Muscle layer of duodenum (tissue), 2 donors: Measurements from ENCODE around the gene IGIP.

Experiments
- H3K27ac ChIP-seq: one replicate; pipeline ENCODE4 v1.7.0; 2013; ENCODE audit warnings: mild to moderate bottlenecking, low read length
- H3K27me3 ChIP-seq: one replicate; pipeline ENCODE4 v1.7.0; 2013; ENCODE audit warnings: low read depth, mild to moderate bottlenecking, control low read depth, low read length
- H3K36me3 ChIP-seq, 2 donors: one replicate each; pipeline ENCODE4 v1.7.0; 2013; ENCODE audit warnings: low read length in 2 of 2, control low read depth in 1 of 2, mild to moderate bottlenecking in 1 of 2; ENCODE audit not compliant: insufficient read depth in 2 of 2, control insufficient read depth in 1 of 2
- H3K4me1 ChIP-seq, 2 donors: one replicate each; pipeline ENCODE4 v1.7.0; 2013; ENCODE audit warnings: low read length in 2 of 2, mild to moderate bottlenecking in 2 of 2, control low read depth in 1 of 2, moderate library complexity in 1 of 2; ENCODE audit not compliant: insufficient read depth in 2 of 2, control insufficient read depth in 1 of 2
- H3K4me3 ChIP-seq, 2 donors: one replicate each; pipeline ENCODE4 v1.7.0; 2013; ENCODE audit warnings: low read length in 2 of 2, low read depth in 1 of 2, mild to moderate bottlenecking in 1 of 2
- H3K9me3 ChIP-seq, 2 donors: one replicate each; pipeline ENCODE4 v1.7.0; 2013; ENCODE audit warnings: low read length in 2 of 2, control low read depth in 1 of 2, mild to moderate bottlenecking in 1 of 2; ENCODE audit not compliant: control insufficient read depth in 1 of 2
- donor health status: healthy.

The IGIP gene

DNA sequence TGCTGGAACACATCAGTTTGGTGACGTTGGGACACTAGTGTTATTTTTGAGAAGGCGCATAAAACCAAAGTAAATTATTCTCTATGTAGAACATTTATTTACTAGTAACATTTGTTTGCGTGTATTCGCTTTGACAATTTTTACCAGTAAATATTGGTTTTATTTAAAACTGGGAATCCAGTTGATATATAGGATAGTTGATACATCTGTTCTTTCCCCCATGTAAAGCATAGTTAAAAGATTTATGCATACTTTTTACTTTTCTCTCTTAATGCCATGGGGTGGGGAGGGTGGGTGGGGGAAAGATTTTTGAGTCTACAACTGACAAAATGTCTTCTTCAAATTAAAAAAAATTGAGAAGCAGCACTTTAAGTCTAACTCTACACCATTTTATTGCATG is at the start of gene IGIP:
TSS of gene IGIP (plus strand) at position 301 of the 400 bp plus-strand sequence. CDS start 2,540 bp downstream, outside the sequence.
- Histone ChIP-seq H3K27ac (no peak within 1 kb of the TSS), H3K4me1 (peaks cover 0 to 3% of the 10 kb centered on the region in 2 donors), H3K36me3 (no peaks in the 10 kb centered on the region), H3K4me3 (no peak within 1 kb of the TSS), H3K27me3 (no peaks in the 10 kb centered on the region), H3K9me3 (no peaks in the 10 kb centered on the region)

DNA sequence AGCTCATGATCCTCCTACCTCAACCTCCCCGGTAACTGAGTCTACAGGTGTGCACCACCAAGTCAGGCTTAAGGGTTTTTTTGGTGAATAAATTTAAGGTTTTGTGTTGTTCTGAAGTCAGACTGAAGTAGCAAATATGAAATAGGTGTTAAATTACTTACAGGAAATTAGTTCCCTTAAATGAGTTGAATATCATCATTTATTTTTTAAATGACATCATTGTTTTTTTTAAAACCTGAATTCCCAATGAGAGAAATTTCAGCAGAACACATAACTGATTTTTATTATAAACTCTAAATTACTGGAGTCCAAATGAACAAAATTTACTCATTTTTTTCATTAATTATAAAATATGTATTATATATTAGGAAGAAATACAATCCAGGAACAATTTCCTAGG is 49.6 kb upstream of the IGIP start:
- no peaks in the 10 kb centered on the region for H3K36me3 ChIP-seq
- peaks cover 0 to 4% of the 10 kb centered on the region in 2 donors for H3K4me1 ChIP-seq
- no peak overlapping the region for H3K4me3 ChIP-seq
- H3K27me3 ChIP-seq, result no peaks in the 10 kb centered on the region
- H3K9me3 ChIP-seq, result no peaks in the 10 kb centered on the region
- no peak overlapping the region for H3K27ac ChIP-seq

DNA sequence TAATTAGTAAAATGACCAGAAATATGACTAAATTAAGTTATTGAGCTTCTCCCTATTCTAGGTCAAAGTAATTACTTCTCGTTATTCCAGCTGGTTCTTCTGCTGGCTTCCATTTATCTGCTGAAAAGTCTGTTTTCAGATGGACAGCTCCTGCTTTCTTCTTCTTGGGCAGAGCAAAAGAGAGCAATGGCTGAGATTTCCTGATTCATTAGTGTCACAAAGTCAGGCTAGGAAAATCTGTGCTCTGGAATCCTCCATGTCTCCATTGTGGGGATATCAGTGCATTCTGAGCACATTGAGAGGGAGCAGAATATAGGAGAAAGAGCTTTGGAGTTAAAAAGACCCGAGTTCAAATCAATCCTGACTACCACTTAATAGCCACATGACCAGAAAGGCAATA is 48.9 kb upstream of the IGIP start:
- H3K27ac ChIP-seq, result no peak overlapping the region
- H3K4me1 ChIP-seq, result peaks cover 0 to 4% of the 10 kb centered on the region in 2 donors
- H3K9me3 ChIP-seq, result no peaks in the 10 kb centered on the region
- no peak overlapping the region for H3K4me3 ChIP-seq
- no peaks in the 10 kb centered on the region for H3K27me3 ChIP-seq
- H3K36me3 ChIP-seq, result no peaks in the 10 kb centered on the region

DNA sequence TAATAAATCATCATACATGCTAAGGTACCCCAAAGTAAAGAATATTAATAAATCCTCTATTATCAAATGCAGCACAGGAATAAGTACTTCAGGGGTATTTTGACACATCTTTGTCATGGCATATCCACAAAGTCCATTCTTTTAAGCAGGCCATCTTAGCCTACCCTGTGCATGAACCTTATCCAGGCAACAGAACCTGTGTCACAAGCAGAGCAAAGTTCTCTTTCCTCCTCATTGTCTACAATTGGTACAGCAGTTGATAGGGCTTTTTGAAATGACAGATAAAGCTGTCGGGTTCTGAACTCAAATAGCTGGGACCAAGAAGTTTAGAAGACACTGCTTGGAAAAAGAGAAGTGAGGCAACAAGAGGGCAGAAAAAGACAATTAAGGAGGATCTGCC is 42.6 kb upstream of the IGIP start:
- no peaks in the 10 kb centered on the region for H3K36me3 ChIP-seq
- no peaks in the 10 kb centered on the region for H3K9me3 ChIP-seq
- no peaks in the 10 kb centered on the region for H3K27me3 ChIP-seq
- no peak overlapping the region for H3K4me3 ChIP-seq
- no peaks in the 10 kb centered on the region for H3K4me1 ChIP-seq
- H3K27ac ChIP-seq, result no peak overlapping the region

- no peaks in the 10 kb centered on the region for H3K36me3 ChIP-seq
- no peak overlapping the region for H3K4me3 ChIP-seq
- H3K4me1 ChIP-seq, result no peaks in the 10 kb centered on the region
- H3K9me3 ChIP-seq, result no peaks in the 10 kb centered on the region
- no peak overlapping the region for H3K27ac ChIP-seq
- no peaks in the 10 kb centered on the region for H3K27me3 ChIP-seq
These were observed 42.1 kb upstream of the IGIP start for GRCh38 chr5:140083650-140084049.

DNA sequence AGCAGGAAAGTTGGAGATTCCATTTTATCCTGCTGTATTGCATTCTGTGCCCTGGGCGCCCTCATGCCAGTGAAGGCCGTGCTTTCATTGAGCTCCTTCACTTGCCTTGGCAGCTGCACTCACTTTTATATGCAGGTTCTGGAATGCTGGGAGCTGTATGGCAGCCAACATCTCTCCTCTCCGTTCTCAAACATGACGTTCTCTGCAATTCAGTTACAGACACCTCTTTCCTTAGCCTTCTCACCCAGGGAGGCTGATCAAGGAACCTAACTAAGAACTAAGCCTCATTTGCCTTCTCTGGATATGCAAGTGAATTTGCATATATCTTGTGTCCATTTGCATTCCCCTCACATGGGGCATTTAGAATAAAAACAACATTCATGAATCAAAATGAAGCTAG is 41.2 kb upstream of the IGIP start:
- Histone ChIP-seq H3K4me3 (no peak overlapping the region), H3K36me3 (no peaks in the 10 kb centered on the region), H3K27ac (no peak overlapping the region), H3K9me3 (peaks cover 0 to 1% of the 10 kb centered on the region in 2 donors), H3K4me1 (no peaks in the 10 kb centered on the region), H3K27me3 (no peaks in the 10 kb centered on the region)

DNA sequence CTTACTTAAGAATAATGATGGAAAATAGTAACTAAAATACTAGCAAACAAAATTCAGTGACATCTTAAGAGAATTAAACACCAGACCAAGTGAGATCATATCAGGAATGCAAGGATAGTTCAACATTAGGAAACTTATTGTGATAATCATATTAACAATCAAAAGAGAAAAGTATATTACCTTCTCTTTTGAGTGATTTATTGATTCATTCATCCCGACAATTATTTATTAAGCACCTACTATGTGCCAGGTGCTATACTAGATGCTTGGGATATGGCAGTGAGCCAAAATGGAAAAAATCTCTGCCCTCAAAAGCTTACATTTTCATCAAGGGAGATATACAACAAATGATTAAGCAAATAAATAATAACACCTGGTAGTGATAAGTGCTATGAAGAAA is 35.5 kb upstream of the IGIP start:
- H3K9me3 ChIP-seq, result peaks cover 11 to 15% of the 10 kb centered on the region in 2 donors
- H3K4me3 ChIP-seq, result no peak overlapping the region
- H3K36me3 ChIP-seq, result no peaks in the 10 kb centered on the region

DNA sequence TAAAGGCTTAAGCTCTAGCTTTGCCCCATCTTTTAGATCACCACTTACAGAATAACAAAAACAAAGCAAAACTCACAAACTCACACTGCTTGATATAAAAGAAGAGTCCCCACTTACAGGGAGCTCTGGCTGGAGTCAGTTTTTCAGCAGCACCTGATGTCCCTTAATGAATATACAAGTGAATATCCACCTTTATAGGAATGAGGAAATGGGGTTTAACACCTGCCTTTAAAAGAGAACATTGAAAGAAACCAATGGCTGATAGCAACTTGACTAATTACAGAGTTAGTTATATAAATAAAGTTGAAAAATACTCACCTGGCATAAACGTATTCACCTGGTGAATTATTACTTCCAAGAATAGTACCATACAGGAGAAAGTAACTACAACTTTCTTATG is 32.6 kb upstream of the IGIP start:
- Histone ChIP-seq H3K4me1 (no peaks in the 10 kb centered on the region), H3K36me3 (no peaks in the 10 kb centered on the region), H3K27ac (no peak overlapping the region), H3K4me3 (no peak overlapping the region), H3K27me3 (no peaks in the 10 kb centered on the region), H3K9me3 (peaks cover 11 to 15% of the 10 kb centered on the region in 2 donors)

More for the DNA sequence above, 35.5 kb upstream of the IGIP start:
- no peak overlapping the region for H3K27ac ChIP-seq
- no peaks in the 10 kb centered on the region for H3K27me3 ChIP-seq
- no peaks in the 10 kb centered on the region for H3K4me1 ChIP-seq

- no peaks in the 10 kb centered on the region for H3K36me3 ChIP-seq
- H3K27me3 ChIP-seq, result no peaks in the 10 kb centered on the region
- no peak overlapping the region for H3K4me3 ChIP-seq
- peaks cover 11 to 15% of the 10 kb centered on the region in 2 donors for H3K9me3 ChIP-seq
- no peak overlapping the region for H3K27ac ChIP-seq
- H3K4me1 ChIP-seq, result no peaks in the 10 kb centered on the region
These were observed 31.9 kb upstream of the IGIP start for GRCh38 chr5:140093866-140094265.

DNA sequence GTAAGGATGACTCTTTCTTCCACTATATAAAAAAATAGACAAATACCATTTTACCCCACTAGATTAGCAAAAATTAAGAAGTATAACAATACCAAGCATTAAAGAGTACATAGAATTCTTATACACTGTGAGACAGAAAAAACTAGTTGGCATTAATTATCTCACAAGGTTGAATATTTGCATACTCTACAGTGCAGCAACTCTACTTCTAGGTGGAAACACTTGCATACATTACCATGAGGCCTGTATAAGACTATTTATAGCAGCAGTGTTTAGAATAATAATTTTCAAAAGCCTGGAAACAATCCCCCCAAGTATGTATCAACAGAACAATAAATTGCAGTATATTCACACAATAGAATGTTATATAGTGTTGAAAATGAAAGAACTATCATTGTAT is 30.8 kb upstream of the IGIP start:
- peaks cover 8 to 14% of the 10 kb centered on the region in 2 donors for H3K9me3 ChIP-seq
- no peak overlapping the region for H3K4me3 ChIP-seq
- no peaks in the 10 kb centered on the region for H3K4me1 ChIP-seq
- no peaks in the 10 kb centered on the region for H3K36me3 ChIP-seq
- no peaks in the 10 kb centered on the region for H3K27me3 ChIP-seq
- no peak overlapping the region for H3K27ac ChIP-seq

DNA sequence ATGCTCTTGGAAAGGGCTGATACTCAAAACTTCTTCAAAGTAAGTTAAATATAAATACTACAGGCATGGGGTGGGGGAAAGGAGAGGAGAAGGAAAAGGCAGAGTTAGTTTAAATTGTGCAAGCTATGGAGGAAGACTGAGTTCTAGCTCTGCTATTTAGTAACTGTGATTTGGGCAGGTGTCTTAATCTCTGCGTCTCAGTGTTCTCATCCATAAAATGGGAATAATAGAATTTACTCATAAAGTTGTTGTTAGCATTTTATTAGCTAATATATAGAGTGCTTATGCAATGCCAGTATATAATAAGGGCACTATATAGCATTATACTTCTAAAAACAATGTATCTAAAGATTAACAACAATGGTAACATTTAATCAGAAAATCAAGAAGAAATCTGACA is 24.6 kb upstream of the IGIP start:
- no peaks in the 10 kb centered on the region for H3K27me3 ChIP-seq

DNA sequence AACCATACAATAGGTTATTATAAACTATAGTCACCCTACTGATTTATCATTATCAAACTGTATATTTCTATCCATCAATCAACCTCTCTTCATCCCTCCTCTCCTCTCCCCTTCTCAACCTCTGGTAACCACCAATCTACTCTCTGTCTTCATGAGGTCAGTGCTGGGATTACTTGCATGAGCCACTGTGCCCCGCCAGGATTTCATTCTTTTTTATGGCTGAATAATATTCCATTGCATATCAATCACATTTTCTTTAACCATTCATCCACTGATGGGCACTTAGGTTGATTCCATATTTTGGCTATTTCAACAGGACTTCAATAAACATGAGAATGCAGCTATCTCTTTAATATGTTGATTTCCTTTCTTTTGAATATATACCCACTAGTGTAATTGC is 22.6 kb upstream of the IGIP start:
- Histone ChIP-seq H3K27me3 (no peaks in the 10 kb centered on the region), H3K4me3 (no peak overlapping the region), H3K36me3 (no peaks in the 10 kb centered on the region), H3K4me1 (peaks cover 0 to under 1% of the 10 kb centered on the region in 2 donors), H3K27ac (no peak overlapping the region), H3K9me3 (no peaks in the 10 kb centered on the region)

More for the DNA sequence above, 24.6 kb upstream of the IGIP start:
- no peaks in the 10 kb centered on the region for H3K9me3 ChIP-seq
- no peaks in the 10 kb centered on the region for H3K36me3 ChIP-seq
- H3K4me3 ChIP-seq, result no peak overlapping the region
- H3K4me1 ChIP-seq, result no peaks in the 10 kb centered on the region
- no peak overlapping the region for H3K27ac ChIP-seq
